Naive B cell (primary cell): ENCODE measurements around the gene EPB42. TPM values are rescaled to one million over a fixed set of nuclear protein-coding genes. Genes with fewer than 3 reads are reported as not detected.

Experiments
- ATAC-seq, 2 donors: fragments of 150-1000 bp; cut with Tn5 transposase; 2 replicates each; pipeline ENCODE4 v1.10.0; 2021; ENCODE audit warnings: low read depth in 2 of 2, mild to moderate bottlenecking in 2 of 2, moderate library complexity in 2 of 2
- DNase-seq: peaks from one replicate; pipeline ENCODE4 v3.0.0; 2022
- H3K27ac Mint-ChIP-seq, 6 donors: one replicate each; pipeline ENCODE4 v1.8.0; 2020 to 2022; ENCODE audit warnings: mild to moderate bottlenecking in 6 of 6, mixed read lengths in 6 of 6, moderate library complexity in 5 of 6, inconsistent platforms in 2 of 6
- H3K27me3 Mint-ChIP-seq, 3 donors: one replicate each; pipeline ENCODE4 v1.8.0; 2021 to 2022; ENCODE audit warnings: mixed read lengths in 3 of 3, mild to moderate bottlenecking in 1 of 3
- H3K36me3 Mint-ChIP-seq, 2 donors: one replicate each; pipeline ENCODE4 v1.8.0; 2020 to 2022; ENCODE audit warnings: mixed read lengths in 2 of 2, inconsistent platforms in 1 of 2, mild to moderate bottlenecking in 1 of 2
- H3K4me1 Mint-ChIP-seq, 3 donors: one replicate each; pipeline ENCODE4 v1.8.0; 2020 to 2022; ENCODE audit warnings: mixed read lengths in 3 of 3, inconsistent platforms in 1 of 3, mild to moderate bottlenecking in 1 of 3, moderate library complexity in 1 of 3
- H3K4me3 Mint-ChIP-seq, 8 donors: one replicate each; pipeline ENCODE4 v1.8.0; 2020 to 2022; ENCODE audit warnings: mild to moderate bottlenecking in 8 of 8, mixed read lengths in 8 of 8, moderate library complexity in 8 of 8, inconsistent platforms in 2 of 8
- H3K9me3 Mint-ChIP-seq, 7 donors: one replicate each; pipeline ENCODE4 v1.8.0; 2020 to 2022; ENCODE audit warnings: mixed read lengths in 7 of 7, mild to moderate bottlenecking in 5 of 7, inconsistent platforms in 2 of 7, moderate library complexity in 1 of 7
- polyA plus RNA-seq, 6 donors: library from polyadenylated mRNA; unstranded; fragments of 300-500 nt; fragmentation: Illumina TruSeq; gene quantifications; one replicate each; pipeline ENCODE4 v1.2.3, GENCODE V29; 2021; ENCODE audit warnings: low read depth in 6 of 6

Gene EPB42
- polyA plus RNA-seq, 6 donors from 2014 or later: 0.17 TPM; not detected in 5

DNA sequence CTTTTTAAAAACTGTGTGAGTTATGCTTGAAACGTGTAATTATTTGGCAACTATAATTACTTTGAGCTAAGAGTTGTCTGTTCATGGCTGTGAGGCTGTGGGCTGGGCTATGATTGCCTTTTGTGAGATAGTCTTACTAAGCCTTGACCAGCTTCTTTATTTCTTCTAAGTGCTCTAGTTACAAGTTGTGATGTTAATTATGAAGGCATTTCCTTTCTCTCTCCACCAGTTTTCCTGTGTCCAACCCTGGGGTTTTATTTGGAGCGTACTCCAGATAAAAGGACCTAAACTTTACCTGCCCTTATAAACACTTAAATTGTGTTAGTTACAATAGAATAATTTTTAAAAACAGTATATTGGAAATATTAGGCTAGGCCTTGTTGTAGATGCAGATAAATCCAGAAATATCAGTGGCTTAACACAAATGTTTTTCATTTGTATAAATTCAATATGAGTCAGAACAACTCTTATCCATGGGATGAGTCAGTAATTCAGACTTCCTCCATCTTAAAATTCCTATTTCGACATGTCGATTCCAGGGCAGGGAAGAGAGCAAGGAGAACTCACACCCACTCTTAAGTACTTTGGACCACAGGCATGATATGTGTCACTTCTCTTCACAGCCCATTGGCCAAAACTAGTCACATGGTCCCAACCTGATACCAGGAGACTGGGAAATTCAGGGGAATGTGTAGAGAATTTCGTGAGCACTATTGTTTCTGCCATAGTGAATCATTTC is 70.5 kb downstream of the EPB42 start:
- ATAC-seq (no peak), DNase-seq (no peak)
- H3K4me3 Mint-ChIP-seq: no peak overlapping the region
- H3K36me3 Mint-ChIP-seq: peaks cover 7 to 30% of the 10 kb centered on the region in 2 donors
- H3K9me3 Mint-ChIP-seq: no peaks in the 10 kb centered on the region
- peaks cover 5 to 8% (median 6%) of the 10 kb centered on the region in 3 donors for H3K4me1 Mint-ChIP-seq
- H3K27me3 Mint-ChIP-seq: no peaks in the 10 kb centered on the region
- H3K27ac Mint-ChIP-seq: no peak overlapping the region

Other genes with a start within 250 kb of the EPB42 start
- gene UBR1, start 115.0 kb downstream of the EPB42 start, polyA plus RNA-seq: 10 to 100 TPM; 16.7 to 32.8 (median 20.5) TPM
- 10 to 100 TPM; 17.2 to 27.8 (median 25.2) TPM for gene TMEM62, start 87.4 kb downstream of the EPB42 start, polyA plus RNA-seq
- gene CCNDBP1, start 35.6 kb downstream of the EPB42 start, polyA plus RNA-seq: 100 to 1,000 TPM; 188 to 255 (median 234) TPM
- not detected for gene TGM5, start 45.9 kb upstream of the EPB42 start, polyA plus RNA-seq
- gene TGM7, start 81.2 kb upstream of the EPB42 start, polyA plus RNA-seq: not detected
- 1 to 10 TPM; 1.8 to 5.9 (median 4.7) TPM for gene LCMT2, start 109.6 kb upstream of the EPB42 start, polyA plus RNA-seq
- 10 to 100 TPM in 2 of 6 donors, 1 to 10 TPM in 4; 3.9 to 14.2 (median 9.7) TPM for gene ZSCAN29, start 150.0 kb upstream of the EPB42 start, polyA plus RNA-seq
- 10 to 100 TPM in 5 of 6 donors, 1 to 10 TPM in 1; 3.1 to 16.5 (median 11.3) TPM for gene TUBGCP4, start 150.1 kb upstream of the EPB42 start, polyA plus RNA-seq